SK-N-DZ (cell line): ENCODE measurements around the gene SLC22A24. TPM values are rescaled to one million over a fixed set of nuclear protein-coding genes. Genes with fewer than 3 reads are reported as not detected.
"Not testable (repeated sequence)": the region's sequence is repeated elsewhere in the genome, so short reads cannot be mapped to it uniquely, and the experiment has no call there.

Experiments
- DNase-seq: peaks from one replicate; pipeline ENCODE4 v3.0.0-alpha.2; 2015; ENCODE audit warnings: low spot score
- polyA plus RNA-seq, 2 experiments: library from polyadenylated mRNA; depleted of rRNA; stranded (reverse); fragments of >200 nt; gene quantifications; 2 replicates each; pipeline ENCODE4 v1.2.3, GENCODE V29; 2014

The SLC22A24 gene, protein sequence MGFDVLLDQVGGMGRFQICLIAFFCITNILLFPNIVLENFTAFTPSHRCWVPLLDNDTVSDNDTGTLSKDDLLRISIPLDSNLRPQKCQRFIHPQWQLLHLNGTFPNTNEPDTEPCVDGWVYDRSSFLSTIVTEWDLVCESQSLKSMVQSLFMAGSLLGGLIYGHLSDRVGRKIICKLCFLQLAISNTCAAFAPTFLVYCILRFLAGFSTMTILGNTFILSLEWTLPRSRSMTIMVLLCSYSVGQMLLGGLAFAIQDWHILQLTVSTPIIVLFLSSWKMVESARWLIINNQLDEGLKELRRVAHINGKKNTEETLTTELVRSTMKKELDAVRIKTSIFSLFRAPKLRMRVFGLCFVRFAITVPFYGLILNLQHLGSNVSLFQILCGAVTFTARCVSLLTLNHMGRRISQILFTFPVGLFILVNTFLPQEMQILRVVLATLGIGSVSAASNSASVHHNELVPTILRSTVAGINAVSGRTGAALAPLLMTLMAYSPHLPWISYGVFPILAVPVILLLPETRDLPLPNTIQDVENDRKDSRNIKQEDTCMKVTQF
- polyA plus RNA-seq (2014; cell fraction: cytosol; rRNA removed) = not detected in 2 replicates
- not detected in 2 replicates for polyA plus RNA-seq (2014; cell fraction: nucleus; rRNA removed)

DNA sequence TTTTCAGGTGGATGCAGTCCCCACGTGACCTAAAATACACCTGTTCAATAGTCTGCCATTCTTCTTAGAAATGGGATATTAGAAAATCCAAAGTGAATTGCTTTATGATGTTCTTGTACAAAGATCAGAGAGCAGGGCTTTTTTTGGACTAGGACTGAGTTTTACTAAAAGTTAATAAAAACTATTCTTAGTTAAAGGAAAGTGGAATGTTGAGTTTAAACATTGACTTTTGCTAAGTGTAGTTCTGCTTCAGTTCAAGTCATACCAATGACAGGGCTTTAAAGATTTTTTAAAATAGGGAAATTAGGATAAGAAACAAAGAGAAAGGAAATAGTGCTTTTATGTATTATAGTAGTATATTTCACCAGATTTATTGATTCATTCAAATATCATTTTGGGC is at the start of gene SLC22A24:
TSS of gene SLC22A24 (minus strand) at position 101 of the 400 bp plus-strand sequence. CDS start 442 bp downstream, outside the sequence.
- DNase-seq = no peak

DNA sequence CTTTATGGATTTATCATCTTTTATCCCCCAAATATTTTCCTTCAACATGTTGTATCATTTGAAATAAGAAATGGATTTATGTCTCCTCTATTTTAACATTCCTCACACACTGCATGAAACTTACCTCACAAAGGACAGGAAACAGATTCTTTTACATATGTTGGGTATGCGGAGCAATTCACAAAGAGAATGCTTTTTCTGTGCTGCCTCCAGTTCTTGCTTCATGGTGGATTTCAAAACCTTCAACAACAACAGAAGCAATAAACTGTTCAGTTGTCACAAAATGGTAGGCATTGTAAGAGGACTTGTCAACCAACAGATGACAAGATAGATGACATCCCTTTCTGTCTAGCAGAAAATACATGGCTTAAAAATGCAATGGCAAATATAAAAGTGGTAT is 36.5 kb upstream of the SLC22A24 start:
- DNase-seq = no peak

DNA sequence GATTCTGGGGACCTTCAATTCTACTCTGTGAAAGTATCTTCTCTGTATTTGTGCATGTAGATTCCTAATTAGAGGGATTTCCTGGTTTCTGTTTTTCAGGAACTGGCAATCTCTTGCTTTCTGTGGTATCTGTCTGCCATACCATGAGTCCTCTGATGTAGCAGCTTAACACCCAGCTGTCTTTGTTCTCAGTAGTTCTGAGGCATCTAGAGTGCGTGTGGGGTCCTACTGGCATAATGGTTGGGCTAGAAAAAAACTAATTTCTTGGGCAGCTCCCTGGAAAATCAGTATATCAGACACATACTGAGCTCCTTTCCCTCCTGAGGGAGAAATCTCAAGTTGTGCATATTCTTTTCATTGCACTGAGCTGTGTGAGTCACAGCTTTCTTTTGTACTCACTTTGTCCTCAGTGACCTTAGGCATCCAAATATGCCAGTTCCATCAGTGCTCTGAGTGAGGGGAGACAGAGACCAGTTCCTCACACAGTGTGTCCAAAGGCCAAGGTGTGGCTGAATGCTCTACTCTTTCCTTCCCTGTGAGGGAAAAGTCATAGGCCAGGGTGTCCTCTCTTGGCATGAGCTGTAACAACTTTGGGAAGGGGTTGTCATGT is 35.5 kb upstream of the SLC22A24 start:
- no peak for DNase-seq

DNA sequence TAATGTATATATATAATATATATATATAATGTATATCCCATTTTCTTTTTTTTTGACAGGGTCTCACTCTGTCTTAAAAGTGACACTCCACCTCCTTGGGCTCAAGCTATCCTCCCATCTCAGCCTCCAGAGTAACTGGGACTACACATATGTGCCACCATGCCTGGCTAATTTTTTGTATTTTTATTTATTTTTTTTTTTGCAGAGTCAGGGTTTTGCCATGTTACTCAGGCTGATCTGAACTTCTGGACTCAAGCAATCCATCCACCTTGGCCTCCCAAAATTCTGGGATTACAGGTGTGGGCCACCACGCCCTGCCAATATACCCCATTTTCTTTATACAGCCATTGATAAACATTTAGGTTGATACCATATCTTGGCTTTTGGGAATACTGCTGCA is 33.9 kb upstream of the SLC22A24 start:
- no peak for DNase-seq

DNA sequence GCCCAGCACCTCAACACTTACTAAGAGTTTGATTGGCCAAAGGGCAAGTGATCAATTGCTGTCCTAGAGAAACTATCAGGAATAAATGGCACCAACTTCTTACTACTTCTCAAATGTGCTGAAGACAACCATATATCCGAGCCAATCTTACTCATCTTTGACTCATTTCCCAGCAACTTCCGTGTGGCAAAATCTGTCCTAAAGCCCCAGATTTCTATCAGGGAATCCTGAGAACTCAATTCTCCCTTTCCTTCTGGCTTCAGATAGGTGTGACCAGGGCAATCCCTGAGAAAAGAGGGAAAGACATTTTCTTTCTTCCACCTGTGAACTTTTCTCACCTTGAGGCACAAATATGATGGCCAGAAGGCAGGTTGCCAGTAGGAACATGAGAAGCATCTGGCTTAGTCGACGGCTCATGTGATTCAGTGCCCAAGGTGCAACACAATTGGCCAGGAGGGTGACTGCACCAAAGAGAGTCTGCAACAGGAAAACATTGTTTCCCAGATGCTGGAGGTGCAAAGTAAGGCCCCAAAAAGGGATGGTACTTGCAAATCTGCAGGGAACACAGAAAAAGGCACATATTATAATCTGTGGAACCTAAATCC is 21.8 kb upstream of the SLC22A24 start:
- no peak for DNase-seq

DNA sequence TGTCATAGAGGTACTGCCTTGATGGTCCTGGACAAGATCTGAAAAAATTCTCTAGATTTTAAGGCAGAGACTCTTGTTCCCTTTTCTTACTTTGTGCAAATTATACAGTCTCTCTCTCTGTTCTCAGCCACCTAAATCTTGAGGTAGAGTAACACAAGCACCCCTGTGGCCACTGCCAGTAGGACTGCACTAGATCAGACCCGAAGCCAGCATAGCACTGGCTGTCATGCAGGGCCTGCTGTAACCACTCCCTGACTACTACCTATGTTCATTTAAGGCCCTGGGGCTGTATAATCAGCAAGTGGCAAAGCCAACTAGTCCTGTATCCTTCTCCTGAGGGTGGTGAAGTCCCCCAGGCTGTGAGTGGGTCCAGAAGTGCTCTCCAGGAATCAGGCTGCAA is 11.8 kb upstream of the SLC22A24 start:
- no peak for DNase-seq

DNA sequence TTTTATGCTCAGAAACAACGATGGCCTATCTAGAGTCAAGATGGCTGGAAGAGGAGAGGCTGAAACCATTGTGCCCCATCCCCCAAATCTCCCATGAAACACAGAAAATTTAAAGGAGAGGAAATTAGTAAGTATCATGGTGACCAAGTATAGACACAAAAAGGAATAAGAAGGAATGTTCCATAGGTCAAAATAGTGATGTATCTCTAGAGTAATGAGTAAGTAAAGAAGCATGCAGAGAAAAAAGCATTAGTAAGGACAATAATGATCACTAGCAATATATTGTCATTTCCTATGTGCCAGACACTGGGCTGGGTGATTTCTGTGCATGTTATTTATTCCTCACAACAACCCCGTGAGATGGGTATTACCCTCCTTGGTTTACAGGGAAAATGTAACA is 2.6 kb upstream of the SLC22A24 start:
- no peak for DNase-seq

DNA sequence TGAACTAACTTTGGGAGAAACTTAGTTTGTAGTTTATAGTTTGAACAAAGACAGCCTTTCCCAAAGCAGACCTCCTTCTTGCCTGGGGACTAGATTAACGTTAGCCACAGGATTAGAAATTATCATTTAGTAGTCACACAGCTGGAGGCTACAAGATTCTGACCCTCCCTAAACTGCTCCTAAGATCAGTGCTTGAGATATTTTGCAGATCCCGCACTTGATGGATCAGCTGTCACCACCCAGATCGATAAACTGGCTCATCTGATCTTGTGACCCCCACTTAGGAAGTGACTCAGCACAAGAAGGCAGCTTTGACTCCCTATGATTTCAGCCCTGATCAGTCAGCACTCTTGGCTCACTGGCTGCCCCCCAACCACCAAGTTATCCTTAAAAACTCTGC is 1.6 kb downstream of the SLC22A24 start:
- peak; percentile 12 for DNase-seq

DNA sequence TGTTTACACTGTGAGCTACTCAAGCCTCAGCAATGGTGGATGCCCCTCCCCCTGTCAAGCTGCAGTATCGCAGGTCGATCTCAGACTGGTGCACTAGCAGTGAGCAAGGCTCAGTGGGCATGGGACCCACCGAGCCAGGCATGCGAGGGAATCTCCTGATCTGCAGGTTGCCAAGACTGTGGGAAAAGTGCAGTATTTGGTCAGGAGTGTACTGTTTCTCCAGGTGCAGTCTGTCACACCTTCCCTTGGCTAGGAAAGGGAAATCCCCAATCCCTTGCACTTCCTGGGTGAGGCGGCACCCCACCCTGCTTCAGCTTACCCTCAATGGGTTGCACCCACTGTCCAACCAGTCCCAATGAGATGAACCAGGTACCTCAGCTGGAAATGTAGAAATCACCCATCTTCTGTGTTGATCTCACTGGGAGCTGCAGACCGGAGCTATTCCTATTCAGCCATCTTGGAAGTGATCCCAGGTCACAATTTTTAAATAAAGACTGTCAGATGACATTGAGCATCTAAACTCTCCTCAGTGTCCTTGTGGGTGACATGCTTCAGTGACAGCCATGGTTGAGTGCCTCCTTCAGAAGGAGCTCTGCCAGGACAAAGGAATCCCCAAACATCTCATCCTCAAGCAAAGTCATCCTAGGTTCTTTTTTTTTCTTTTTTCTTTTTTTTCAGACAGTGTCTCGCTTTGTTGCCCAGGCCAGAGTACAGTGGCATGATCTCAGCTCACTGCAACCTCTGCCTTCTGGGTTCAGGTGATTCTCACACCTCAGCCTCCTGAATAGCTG is 10.8 kb downstream of the SLC22A24 start:
- no peak for DNase-seq

DNA sequence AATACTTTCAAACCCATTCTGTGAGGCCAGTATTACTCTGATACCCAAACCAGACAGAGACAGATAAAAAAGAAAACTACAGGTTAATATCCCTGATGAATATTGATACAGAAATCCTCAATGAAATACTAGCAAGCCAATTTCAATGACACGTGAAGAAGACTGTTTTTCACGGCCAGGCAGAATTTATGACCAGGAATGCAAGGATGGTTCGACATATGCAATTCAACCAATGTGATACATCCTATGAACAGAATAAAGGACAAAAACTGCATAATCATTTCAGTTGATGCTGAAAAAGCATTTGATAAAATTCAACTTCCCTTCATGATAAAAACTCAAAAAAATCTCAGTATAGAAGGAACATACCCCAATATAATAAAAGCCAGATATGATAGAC is 44.5 kb downstream of the SLC22A24 start:
- DNase-seq = no peak

DNA sequence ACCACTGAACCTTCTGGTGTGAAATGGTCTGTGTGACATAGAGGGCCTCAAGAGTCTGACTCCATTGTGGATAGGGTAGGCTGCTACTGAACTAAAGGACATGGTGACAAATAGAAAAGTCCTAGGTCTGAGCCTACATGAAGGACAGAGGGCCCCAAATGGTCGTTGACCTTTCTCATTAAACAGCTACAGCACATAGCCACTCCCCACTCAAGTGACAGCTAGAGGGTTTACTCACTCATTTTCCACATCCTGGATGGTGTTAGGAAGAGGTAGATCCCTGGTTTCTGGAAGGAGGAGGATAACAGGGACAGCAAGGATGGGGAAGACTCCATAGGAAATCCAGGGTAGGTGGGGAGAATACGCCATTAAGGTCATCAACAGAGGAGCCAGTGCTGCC is 63.3 kb downstream of the SLC22A24 start:
- DNase-seq = no peak

DNA sequence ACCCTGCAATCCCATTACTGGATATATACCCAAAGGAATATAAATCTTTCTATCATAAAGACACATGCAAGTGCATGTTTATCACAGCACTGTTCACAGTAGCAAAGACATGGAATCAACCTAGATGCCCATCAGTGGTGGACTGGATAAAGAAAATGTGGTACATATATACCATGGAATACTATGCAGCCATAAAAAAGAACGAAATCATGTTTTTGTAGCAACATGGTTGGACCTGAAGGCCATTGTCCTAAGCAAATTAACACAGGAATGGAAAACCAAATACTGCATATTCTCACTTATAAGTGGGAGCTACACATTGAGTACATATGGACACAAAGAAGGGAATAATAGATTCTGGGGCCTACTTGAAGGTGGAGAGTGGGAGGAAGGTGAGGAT is 97.8 kb downstream of the SLC22A24 start:
- DNase-seq = not testable (repeated sequence)

DNA sequence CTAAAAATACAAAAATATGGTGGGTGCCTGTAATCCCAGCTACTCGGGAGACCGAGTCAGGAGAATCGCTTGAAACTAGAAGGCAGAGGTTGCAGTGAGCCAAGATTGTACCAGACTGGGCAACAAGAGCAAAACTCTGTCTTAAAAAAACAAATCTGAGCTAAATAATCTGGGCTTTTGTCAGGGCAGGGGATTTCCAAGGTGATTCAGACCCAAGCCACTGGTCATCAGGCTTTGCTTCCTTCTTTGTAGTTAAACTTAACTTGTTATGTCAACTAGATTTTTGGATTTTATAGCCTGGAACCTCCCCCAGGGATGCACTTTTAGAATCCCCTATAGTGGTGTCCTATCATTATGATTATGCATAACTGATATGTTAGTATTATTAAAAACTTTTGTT is 101.4 kb downstream of the SLC22A24 start:
- no peak for DNase-seq

DNA sequence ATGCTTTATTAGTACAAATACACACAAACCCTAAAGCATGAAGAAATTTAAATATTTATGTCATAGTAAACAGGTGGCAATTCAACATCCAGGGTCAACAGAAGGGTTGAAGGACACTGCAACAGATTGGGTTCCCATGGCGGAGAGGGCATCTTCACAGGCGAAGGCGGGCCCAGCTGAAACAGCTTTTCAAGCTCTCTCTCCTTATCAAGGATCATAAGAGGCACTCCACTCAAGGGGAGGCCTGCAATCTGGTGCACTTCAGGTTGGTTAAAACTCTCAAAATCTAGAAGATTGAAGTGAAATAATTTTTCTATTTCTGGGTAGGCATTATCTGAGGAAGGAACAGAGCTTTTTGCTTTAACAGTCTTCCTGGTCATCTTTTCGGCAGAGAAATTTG is 111.6 kb downstream of the SLC22A24 start:
- no peak for DNase-seq
